Loucy (cell line): ENCODE data around the gene ABCB9.
"Not testable (repeated sequence)": the region's sequence is repeated elsewhere in the genome, so short reads cannot be mapped to it uniquely, and the experiment has no call there.

Experiments used
- H2AFZ ChIP-seq: fragments of 200-600 bp; sonication (generic); 2 replicates; pipeline ENCODE4 v1.6.0; 2016; ENCODE audit warnings: antibody characterized with exemption, mild to moderate bottlenecking, low read length, moderate library complexity
- H3F3A ChIP-seq: fragments of 200-600 bp; 2 replicates; pipeline ENCODE4 v1.6.0; 2016; ENCODE audit warnings: antibody characterized with exemption, low read depth, mild to moderate bottlenecking
- H3K27me3 ChIP-seq: fragments of 200-600 bp; sonication (generic); 2 replicates; pipeline ENCODE4 v1.6.1; 2014; ENCODE audit warnings: low read length, mild to moderate bottlenecking; ENCODE audit not compliant: insufficient read depth, poor library complexity, severe bottlenecking
- H3K36me3 ChIP-seq: fragments of 200-600 bp; sonication (generic); 2 replicates; pipeline ENCODE4 v1.6.1; 2016; ENCODE audit warnings: low read length; ENCODE audit not compliant: insufficient read depth
- H3K4me1 ChIP-seq: fragments of 200-600 bp; sonication (generic); 2 replicates; pipeline ENCODE4 v1.5.1; 2014; ENCODE audit warnings: low read length, mild to moderate bottlenecking; ENCODE audit not compliant: insufficient read depth, poor library complexity, severe bottlenecking
- H3K4me2 ChIP-seq: fragments of 200-600 bp; sonication (generic); 2 replicates; pipeline ENCODE4 v1.6.0; 2014; ENCODE audit warnings: antibody characterized with exemption, low read length, low read depth, mild to moderate bottlenecking; ENCODE audit not compliant: poor library complexity, severe bottlenecking
- H3K4me3 ChIP-seq: fragments of 200-600 bp; sonication (generic); 2 replicates; pipeline ENCODE4 v1.5.1; 2014; ENCODE audit warnings: low read length, mild to moderate bottlenecking, mixed read lengths; ENCODE audit not compliant: poor library complexity, severe bottlenecking
- H3K79me2 ChIP-seq: fragments of 200-600 bp; sonication (generic); 2 replicates; pipeline ENCODE4 v1.6.1; 2014; ENCODE audit warnings: low read length; ENCODE audit not compliant: insufficient read depth
- H3K9ac ChIP-seq: fragments of 200-600 bp; sonication (generic); 2 replicates; pipeline ENCODE4 v1.6.0; 2014; ENCODE audit warnings: mild to moderate bottlenecking, low read depth, low read length, moderate library complexity; ENCODE audit not compliant: poor library complexity, severe bottlenecking
- H3K9me2 ChIP-seq: fragments of 200-600 bp; sonication (generic); replicated peaks from 2 replicates; pipeline ENCODE4 v1.6.1; 2016; ENCODE audit warnings: low read depth, low read length, mixed read lengths
- H3K9me3 ChIP-seq: fragments of 200-600 bp; sonication (generic); 2 replicates; pipeline ENCODE4 v1.6.1; 2014; ENCODE audit warnings: mild to moderate bottlenecking, antibody characterized with exemption, low read length, low read depth; ENCODE audit not compliant: insufficient read depth
- H4K20me1 ChIP-seq: fragments of 200-600 bp; sonication (generic); 2 replicates; pipeline ENCODE4 v1.6.0; 2014; ENCODE audit warnings: antibody characterized with exemption, low read length, mild to moderate bottlenecking; ENCODE audit not compliant: insufficient read depth, poor library complexity, severe bottlenecking
- CTCF ChIP-seq: fragments of 200-600 bp; sonication (generic); conservative IDR thresholded peaks from 2 replicates; pipeline ENCODE4 v1.5.1; 2014; ENCODE audit warnings: mild to moderate bottlenecking, antibody characterized with exemption, low read length
- EZH2phosphoT487 ChIP-seq: fragments of 200-600 bp; IDR thresholded peaks from 2 replicates; pipeline ENCODE4 v1.6.1; 2018; ENCODE audit warnings: antibody characterized with exemption, mild to moderate bottlenecking, moderate library complexity, borderline replicate concordance

Gene ABCB9

GRCh38 chr12:122965851-122966742 lies at the start of gene ABCB9:
ABCB9 (minus strand) TSS chr12:122966463; CDS start chr12:122960235, 6,228 bp downstream.
- H3K4me2 ChIP-seq, result peak within 1 kb of the TSS; percentile 98
- TF ChIP-seq EZH2phosphoT487 (no peak), CTCF (no peak)
- peak within 1 kb of the TSS; percentile 87 for H2AFZ ChIP-seq
- no peaks in the 10 kb centered on the region for H3F3A ChIP-seq
- peak within 1 kb of the TSS; percentile 75 for H3K4me3 ChIP-seq
- H3K9me3 ChIP-seq, result no peaks in the 10 kb centered on the region
- H3K27me3 ChIP-seq, result no peaks in the 10 kb centered on the region
- no peaks in the 10 kb centered on the region for H3K79me2 ChIP-seq
- no peaks in the 10 kb centered on the region for H3K36me3 ChIP-seq
- H3K4me1 ChIP-seq, result peaks cover 8% of the 10 kb centered on the region
- H3K9ac ChIP-seq, result peak within 1 kb of the TSS; percentile 66
- no peaks in the 10 kb centered on the region for H3K9me2 ChIP-seq
- H4K20me1 ChIP-seq, result no peaks in the 10 kb centered on the region

DNA sequence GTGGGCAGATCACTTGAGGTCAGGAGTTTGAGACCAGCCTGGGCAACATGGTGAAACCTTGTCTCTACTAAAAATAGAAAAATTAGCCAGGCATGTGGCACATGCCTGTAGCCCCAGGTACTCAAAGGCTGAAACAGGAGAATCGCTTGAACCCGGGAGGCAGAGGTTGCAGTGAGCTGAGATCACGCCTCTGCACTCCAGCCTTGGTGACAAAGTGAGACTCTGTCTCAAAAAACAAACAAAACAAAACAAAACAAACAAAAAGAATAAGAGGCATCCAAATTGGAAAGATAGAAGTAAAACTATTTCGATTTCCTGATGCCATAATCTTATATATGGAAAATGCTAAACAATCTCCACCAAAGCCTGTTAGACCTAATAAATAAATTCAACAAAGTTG lies 48.2 kb upstream of the ABCB9 start:
- not testable (repeated sequence) for H3K4me3 ChIP-seq, H3F3A ChIP-seq, H4K20me1 ChIP-seq, H3K79me2 ChIP-seq, H3K9me2 ChIP-seq, H3K9me3 ChIP-seq, H3K4me2 ChIP-seq, H3K27me3 ChIP-seq, H3K4me1 ChIP-seq, H3K9ac ChIP-seq, H3K36me3 ChIP-seq, H2AFZ ChIP-seq

- H3K4me1 ChIP-seq, result no peaks in the 10 kb centered on the region
- H3K9me3 ChIP-seq, result no peaks in the 10 kb centered on the region
- H3K9me2 ChIP-seq, result no peaks in the 10 kb centered on the region
- H4K20me1 ChIP-seq, result no peaks in the 10 kb centered on the region
- TF ChIP-seq EZH2phosphoT487, result no peak
- no peak for TF ChIP-seq CTCF
- no peaks in the 10 kb centered on the region for H3F3A ChIP-seq
- no peak overlapping the region for H2AFZ ChIP-seq
- no peaks in the 10 kb centered on the region for H3K27me3 ChIP-seq
- H3K36me3 ChIP-seq, result no peaks in the 10 kb centered on the region
- H3K79me2 ChIP-seq, result no peaks in the 10 kb centered on the region
- H3K9ac ChIP-seq, result no peak overlapping the region
- no peak overlapping the region for H3K4me2 ChIP-seq
- no peak overlapping the region for H3K4me3 ChIP-seq
These were observed 47.2 kb upstream of the ABCB9 start for GRCh38 chr12:123013185-123014095.
